HG02763 (cell line): ENCODE results near the gene PDXK.

Source experiments
- ATAC-seq: cut with Tn5 transposase; IDR thresholded peaks from one replicate; pipeline ENCODE4 v1.9.1; 2021; ENCODE audit warnings: mild to moderate bottlenecking, moderate library complexity; ENCODE audit not compliant: unreplicated experiment

The PDXK gene

DNA sequence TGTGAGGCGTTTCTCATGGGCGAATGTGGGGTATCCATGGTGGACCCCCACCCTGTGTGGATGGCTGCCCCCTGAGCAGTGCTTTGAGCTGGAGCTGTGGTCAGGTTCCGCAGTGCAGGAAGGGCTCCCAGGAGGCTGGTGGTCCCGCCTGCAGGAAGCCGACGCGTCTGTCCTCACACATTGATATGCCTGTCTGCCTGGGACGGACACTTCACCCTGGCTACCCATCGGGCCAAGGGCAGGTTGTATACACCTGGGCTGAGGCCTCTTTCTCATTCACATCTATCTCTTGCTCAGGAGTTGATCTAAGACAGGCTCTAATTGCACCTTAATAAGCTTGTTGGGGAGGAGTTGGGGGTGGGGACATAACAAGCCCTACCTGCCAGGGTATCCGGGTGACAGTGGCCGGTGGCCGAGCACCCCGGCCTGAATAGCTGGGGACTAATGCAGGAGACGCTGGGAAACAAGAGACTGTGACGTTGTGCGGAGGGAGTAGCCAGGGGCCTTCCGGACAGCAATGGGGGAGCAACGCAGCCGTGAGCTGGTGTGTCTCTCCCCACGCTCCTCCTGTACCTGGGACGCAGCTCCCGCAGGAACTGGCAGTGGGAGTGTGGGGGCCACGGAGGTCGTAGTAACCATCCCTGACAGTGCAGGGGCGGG, 21.7 kb downstream of the PDXK start:
- no peak for ATAC-seq

GRCh38 chr21:43741423-43742096, 22.6 kb downstream of the PDXK start:
- no peak for ATAC-seq

DNA sequence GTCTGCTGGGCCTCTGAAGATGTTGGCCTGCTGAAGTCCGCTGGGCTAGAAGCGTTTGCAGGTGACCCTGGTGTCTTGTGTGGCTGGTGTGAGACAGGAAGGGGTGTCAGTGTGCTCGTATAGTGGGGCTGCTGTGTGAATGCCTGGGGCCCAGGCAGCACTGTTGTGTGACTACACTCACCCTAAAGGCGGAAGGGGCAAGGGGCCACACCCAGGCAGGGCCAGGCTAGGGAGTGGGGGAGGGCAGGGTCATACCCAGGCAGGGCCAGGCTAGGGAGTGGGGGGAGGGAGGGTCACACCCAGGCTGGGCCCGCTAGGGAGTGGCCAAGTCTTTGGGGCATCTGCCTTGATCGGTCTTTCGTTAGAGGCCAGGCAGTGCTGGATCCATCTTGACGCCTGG, 25.0 kb downstream of the PDXK start:
- ATAC-seq, result no peak

DNA sequence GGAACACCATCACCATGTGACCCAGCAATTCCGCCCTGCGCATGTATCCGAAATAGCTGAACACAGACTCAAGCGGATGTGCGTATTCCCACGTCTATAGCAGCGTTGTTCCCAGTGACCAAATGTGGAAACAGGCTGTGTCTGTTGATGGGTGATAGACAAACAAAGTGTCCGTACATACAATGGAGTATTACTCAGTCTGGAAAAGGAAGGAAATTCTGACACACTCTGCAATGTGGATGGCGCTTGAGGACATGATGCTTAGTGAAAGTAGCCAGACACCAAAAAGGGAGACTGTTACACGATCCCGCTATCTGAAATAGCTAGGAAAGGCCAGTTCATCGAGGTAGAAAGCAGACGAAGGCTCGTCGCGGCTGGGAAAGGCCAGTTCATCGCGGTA, 25.8 kb downstream of the PDXK start:
- no peak for ATAC-seq

DNA sequence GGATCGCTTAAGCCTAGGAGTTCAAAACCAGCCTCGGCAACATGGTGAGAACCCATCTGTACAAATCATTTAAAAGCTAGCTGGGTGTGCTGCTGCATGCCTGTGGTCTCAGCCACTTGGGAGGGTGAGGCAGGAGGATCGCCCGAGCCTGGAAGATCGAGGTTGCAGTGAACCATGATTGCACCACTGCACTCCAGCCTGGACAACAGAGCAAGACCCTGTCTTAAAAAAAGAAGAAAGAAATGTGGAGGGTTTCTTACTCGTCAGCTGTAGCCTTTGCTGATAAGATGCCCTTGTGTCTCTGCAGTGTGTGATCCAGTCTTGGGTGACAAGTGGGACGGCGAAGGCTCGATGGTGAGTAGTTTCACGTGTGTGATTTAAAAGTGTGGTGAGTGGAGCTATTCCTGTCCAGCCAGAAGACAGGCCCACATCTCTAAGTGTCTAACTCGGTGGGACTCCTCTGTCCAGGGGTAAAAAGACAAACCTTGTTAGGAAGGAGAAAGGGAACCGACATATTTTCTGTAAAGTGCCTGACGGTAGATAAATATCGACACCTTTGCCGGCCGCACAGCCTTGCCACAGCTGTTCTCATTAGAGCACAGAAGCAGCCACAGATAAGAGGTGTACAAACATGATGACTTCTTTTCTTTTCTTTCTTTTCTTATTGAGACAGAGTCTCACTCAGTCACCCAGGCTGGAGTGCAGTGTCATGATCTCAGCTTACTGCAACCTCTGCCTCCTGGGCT, 27.0 kb downstream of the PDXK start:
- ATAC-seq, result no peak

- ATAC-seq, result no peak
Measured at GRCh38 chr21:43748622-43749021, 29.7 kb downstream of the PDXK start.

GRCh38 chr21:43749651-43750262, 30.8 kb downstream of the PDXK start:
- no peak for ATAC-seq

DNA sequence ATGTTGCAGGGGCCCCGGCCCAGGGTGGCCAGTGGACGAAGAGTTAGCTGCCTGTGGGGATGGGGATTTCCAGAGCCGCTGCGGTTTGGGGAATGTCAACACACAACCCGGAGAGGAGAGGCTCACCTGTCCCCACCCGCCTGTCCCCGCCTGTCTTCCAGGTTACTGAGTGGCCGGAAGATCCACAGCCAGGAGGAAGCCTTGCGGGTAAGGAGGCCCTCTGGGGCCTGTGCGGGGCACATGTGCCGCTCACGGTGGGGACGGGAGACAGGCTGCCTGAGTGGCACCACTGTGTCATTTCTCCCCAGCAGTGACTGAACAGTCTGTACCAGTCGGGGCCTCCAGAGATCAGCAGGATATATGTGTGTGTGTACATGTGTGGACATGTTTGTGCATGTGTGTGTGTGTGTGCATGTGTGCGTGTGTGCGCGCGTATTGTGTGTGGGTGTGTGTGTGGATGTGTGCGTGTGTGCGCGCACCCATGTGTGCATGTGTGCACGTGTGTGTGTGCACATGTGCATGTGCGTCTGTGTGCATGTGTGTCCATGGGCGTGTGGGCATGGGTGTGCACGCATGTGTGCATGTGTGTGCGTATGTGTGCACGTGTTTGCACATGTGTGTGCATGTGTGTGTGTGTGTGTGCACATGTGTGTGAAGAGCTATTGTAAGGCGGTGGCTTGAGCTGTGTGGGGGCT, 31.6 kb downstream of the PDXK start:
- no peak for ATAC-seq

- ATAC-seq, result no peak
Measured at GRCh38 chr21:43751955-43752591, 33.1 kb downstream of the PDXK start.

DNA sequence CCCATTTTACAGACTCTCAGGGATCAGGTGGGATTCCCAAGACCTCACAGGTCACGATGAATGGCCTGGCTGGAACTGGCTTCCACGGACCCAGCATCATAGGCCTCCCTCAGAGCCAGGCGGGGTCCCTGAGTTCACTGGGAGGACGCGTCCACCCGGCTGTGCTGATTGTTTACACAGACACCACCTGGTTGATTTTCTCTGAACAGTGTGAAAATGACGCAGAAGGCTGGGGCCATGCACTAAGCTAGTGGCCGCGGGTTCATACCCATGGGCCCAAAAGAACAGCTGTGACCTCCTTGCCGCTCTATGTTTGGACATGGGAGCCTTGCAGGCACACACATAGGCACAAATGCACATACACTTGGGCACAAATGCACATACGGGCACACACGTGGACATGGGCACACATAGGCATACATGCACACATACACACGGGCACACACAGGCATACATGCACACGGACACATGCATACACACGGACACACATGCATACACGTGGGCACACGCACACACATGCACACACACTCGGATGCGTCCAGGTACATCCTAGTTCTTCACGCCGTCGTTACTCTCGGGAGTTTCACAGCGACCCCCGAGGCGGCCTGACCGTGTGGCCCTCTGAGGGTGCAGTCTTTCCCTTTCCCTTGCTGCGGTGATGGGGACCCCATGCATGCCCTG, 34.0 kb downstream of the PDXK start:
- ATAC-seq, result no peak

GRCh38 chr21:43753439-43753799, 34.5 kb downstream of the PDXK start:
- ATAC-seq, result no peak

DNA sequence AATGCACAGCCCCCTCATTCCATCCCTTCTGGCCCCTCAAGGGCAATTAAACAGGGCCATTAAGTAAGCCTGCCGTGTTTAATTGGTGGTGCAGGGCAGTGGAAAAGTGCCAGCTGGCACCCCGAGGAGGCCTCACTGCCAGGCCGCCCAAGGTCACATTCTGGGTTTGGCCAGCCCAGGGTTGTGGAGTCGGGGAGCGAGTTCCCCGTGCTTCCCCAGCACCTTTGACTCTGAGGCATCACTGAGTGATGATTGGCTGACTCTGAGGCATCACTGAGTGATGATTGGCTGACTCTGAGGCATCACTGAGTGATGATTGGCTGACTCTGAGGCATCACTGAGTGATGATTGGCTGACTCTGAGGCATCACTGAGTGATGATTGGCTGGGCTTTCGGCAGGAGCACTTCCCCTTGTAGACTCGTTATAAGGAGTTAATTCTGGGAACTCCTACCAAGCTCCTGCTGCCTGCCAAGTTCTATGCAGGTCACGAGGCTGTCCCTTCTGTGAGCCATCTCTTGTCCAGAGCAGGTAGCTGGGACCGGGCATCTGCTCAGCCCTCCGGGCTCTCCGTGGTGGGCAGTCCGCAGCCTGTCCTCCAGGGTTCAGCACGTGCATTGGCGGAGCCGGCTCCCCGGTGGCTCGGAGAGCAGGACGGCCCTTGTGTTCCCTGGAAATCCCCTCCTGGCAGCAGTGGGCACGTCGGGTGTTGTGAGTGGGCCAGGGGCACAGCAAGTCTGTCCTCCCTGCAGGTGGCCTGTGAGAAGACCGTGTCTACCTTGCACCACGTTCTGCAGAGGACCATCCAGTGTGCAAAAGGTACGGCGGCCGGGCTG, 36.2 kb downstream of the PDXK start:
- ATAC-seq, result no peak

GRCh38 chr21:43755820-43756594, 37.1 kb downstream of the PDXK start:
- no peak for ATAC-seq

DNA sequence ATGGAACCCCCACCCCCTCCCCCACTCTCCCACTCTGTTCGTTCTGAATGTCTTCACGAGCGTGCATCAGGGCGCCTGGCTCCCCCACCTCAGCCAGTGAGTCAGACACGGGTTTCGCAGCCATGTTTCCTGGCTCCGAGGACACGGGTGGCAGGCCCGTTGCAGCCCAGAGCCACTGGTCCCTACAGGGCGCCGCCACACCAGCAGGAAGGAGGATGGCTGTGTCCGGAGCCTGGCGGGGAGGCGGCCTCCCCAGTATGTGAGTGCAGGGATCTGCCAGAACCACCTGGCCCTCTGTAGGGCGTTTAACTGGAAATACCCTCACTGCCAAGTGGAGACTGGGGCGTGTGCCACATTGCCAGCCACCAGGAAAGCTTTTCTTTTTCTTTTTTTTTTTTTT, 38.7 kb downstream of the PDXK start:
- no peak for ATAC-seq

- ATAC-seq, result no peak
Measured at GRCh38 chr21:43758111-43758641, 39.2 kb downstream of the PDXK start.

- no peak for ATAC-seq
Measured at GRCh38 chr21:43758811-43759210, 39.9 kb downstream of the PDXK start.

GRCh38 chr21:43759651-43760050, 40.7 kb downstream of the PDXK start:
- ATAC-seq, result no peak

DNA sequence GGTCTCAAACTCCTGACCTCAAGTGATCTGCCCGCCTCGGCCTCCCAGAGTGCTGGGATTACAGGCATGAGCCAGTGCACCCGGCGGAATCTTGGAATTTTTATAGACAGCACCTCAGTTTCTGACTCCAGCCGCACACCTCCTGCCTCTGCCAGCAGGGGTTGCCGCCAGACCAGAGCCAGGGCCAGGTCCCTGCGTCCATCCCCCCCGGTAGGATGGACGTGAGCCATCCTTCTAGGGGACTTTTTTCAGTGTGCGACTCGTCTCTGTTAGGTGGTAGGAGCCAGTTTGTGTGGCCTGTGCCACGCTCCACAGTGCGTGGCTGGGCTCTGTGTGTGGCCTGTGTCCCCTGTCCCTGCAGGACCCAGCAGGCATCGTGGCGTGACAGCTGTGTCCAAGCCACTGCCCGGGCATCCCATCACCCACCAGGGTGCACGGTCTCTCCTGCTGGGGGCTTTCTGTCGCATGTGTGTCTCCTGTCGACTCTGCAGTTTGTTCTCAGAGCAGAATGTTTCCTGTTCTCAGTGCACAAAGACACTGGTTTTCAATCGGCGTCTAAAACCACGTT, 41.5 kb downstream of the PDXK start:
- no peak for ATAC-seq
